Thyroid gland (tissue), 4 donors: ENCODE data around the gene DOC2A. TPM values are rescaled to one million over a fixed set of nuclear protein-coding genes. Genes with fewer than 3 reads are reported as not detected.

Experiments
- DNase-seq, 2 donors: peaks; one replicate each; pipeline ENCODE4 v3.0.0-alpha.2; 2019
- H3K27ac ChIP-seq, 3 donors: fragments of 200-600 bp; sonication (generic); 1 replicate in 2 of 3; 2 replicates in 1 of 3; pipeline ENCODE4 v1.5.1; 2016 to 2019; ENCODE audit warnings: mild to moderate bottlenecking in 1 of 3, moderate library complexity in 1 of 3
- H3K27me3 ChIP-seq: fragments of 200-600 bp; sonication (generic); one replicate; pipeline ENCODE4 v1.5.1; 2019
- H3K36me3 ChIP-seq, 2 donors: fragments of 200-600 bp; sonication (generic); one replicate each; pipeline ENCODE4 v1.5.1; 2016 to 2019
- H3K4me1 ChIP-seq, 2 donors: fragments of 200-600 bp; sonication (generic); one replicate each; pipeline ENCODE4 v1.5.1; 2017 to 2019
- H3K4me3 ChIP-seq, 3 donors: fragments of 200-600 bp; sonication (generic); replicated peaks in 1 of 3; 1 replicate in 2 of 3; 2 replicates in 1 of 3; pipeline ENCODE4 v1.5.1; 2016; ENCODE audit warnings: mild to moderate bottlenecking in 1 of 3
- H3K9me3 ChIP-seq: fragments of 200-600 bp; sonication (generic); one replicate; pipeline ENCODE4 v1.5.1; 2017
- POLR2A ChIP-seq, 2 donors: fragments of 450-650 bp; IDR thresholded peaks; one replicate each; pipeline ENCODE4 v1.6.1; 2017; ENCODE audit warnings: antibody characterized with exemption in 2 of 2, mild to moderate bottlenecking in 2 of 2, moderate library complexity in 1 of 2
- WGBS, 2 donors: methylation state at CpG; one replicate each; pipeline ENCODE4 v1.1.5; 2017; 5-methylcytosine and 5-hydroxymethylcytosine counted together
- intact Hi-C: fragments of 100-400 bp; cut with DNase I; formaldehyde crosslinking; loops from one replicate; pipeline ENCODE4 v1.15.1; 2023
- total RNA-seq, 4 donors: library from RNA; depleted of rRNA; stranded (reverse); fragments of >200 nt; gene quantifications; one replicate each; pipeline ENCODE4 v1.2.3, GENCODE V29; 2016
- TF ChIP-seq, protein P1 (sequence below), 6 experiments: fragments of 200-600 bp in 3 of 6; fragments of 450-650 bp in 3 of 6; sonication (generic) in 3 of 6; IDR thresholded peaks; one replicate each; pipeline ENCODE4 v1.5.1; 2016 to 2019; ENCODE audit warnings: antibody characterized with exemption in 6 of 6, mild to moderate bottlenecking in 2 of 6, inconsistent platforms in 1 of 6, moderate library complexity in 1 of 6

The DOC2A gene
- total RNA-seq, 4 donors from 2014 or later = 0.22 to 1.2 (median 0.94) TPM; not detected in 1

GRCh38 chr16:29990883-29991570, 19.8 kb downstream of the DOC2A start:
- no peak for TF ChIP-seq POLR2A (IDR thresholded peaks at IDR 0.05)
- DNase-seq = no peak
- Histone ChIP-seq H3K4me3 (no peak overlapping the region), H3K4me1 (peaks cover 7 to 10% of the 10 kb centered on the region in 2 donors), H3K9me3 (no peaks in the 10 kb centered on the region), H3K36me3 (peaks cover 40 to 42% of the 10 kb centered on the region in 2 donors), H3K27me3 (no peaks in the 10 kb centered on the region), H3K27ac (no peak overlapping the region)
- 91 to 93% methylated on average over 8 to 27 of the region's 35 CpGs for WGBS, 2 donors
- intact Hi-C loops = no loop called here

GRCh38 chr16:29990034-29990433, 20.8 kb downstream of the DOC2A start:
- H3K9me3 ChIP-seq = no peaks in the 10 kb centered on the region
- no peaks in the 10 kb centered on the region for H3K27me3 ChIP-seq
- intact Hi-C loops = no loop called here
- no peak for TF ChIP-seq POLR2A (IDR thresholded peaks at IDR 0.05)
- TF ChIP-seq, protein P1, sequence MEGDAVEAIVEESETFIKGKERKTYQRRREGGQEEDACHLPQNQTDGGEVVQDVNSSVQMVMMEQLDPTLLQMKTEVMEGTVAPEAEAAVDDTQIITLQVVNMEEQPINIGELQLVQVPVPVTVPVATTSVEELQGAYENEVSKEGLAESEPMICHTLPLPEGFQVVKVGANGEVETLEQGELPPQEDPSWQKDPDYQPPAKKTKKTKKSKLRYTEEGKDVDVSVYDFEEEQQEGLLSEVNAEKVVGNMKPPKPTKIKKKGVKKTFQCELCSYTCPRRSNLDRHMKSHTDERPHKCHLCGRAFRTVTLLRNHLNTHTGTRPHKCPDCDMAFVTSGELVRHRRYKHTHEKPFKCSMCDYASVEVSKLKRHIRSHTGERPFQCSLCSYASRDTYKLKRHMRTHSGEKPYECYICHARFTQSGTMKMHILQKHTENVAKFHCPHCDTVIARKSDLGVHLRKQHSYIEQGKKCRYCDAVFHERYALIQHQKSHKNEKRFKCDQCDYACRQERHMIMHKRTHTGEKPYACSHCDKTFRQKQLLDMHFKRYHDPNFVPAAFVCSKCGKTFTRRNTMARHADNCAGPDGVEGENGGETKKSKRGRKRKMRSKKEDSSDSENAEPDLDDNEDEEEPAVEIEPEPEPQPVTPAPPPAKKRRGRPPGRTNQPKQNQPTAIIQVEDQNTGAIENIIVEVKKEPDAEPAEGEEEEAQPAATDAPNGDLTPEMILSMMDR (IDR thresholded peaks at IDR 0.05) = no peak
- no peak overlapping the region for H3K4me3 ChIP-seq
- peaks cover 50 to 52% of the 10 kb centered on the region in 2 donors for H3K36me3 ChIP-seq
- no peak for DNase-seq
- 95 to 96% methylated on average over 2 of the region's 2 CpGs for WGBS, 2 donors
- peaks cover 7% of the 10 kb centered on the region in 2 donors for H3K4me1 ChIP-seq
- no peak overlapping the region for H3K27ac ChIP-seq

- Histone ChIP-seq H3K36me3 (peaks cover 56 to 60% of the 10 kb centered on the region in 2 donors), H3K4me3 (no peak overlapping the region), H3K27me3 (no peaks in the 10 kb centered on the region), H3K9me3 (no peaks in the 10 kb centered on the region), H3K27ac (no peak overlapping the region), H3K4me1 (no peaks in the 10 kb centered on the region)
- TF ChIP-seq, protein P1 (IDR thresholded peaks at IDR 0.05) = no peak
- TF ChIP-seq POLR2A (IDR thresholded peaks at IDR 0.05) = no peak
- no peak for DNase-seq
- WGBS, 2 donors = 83 to 87% methylated on average over 23 of the region's 23 CpGs
- intact Hi-C loops = no loop called here
Observed at GRCh38 chr16:29989111-29989858, 21.5 kb downstream of the DOC2A start.

DNA sequence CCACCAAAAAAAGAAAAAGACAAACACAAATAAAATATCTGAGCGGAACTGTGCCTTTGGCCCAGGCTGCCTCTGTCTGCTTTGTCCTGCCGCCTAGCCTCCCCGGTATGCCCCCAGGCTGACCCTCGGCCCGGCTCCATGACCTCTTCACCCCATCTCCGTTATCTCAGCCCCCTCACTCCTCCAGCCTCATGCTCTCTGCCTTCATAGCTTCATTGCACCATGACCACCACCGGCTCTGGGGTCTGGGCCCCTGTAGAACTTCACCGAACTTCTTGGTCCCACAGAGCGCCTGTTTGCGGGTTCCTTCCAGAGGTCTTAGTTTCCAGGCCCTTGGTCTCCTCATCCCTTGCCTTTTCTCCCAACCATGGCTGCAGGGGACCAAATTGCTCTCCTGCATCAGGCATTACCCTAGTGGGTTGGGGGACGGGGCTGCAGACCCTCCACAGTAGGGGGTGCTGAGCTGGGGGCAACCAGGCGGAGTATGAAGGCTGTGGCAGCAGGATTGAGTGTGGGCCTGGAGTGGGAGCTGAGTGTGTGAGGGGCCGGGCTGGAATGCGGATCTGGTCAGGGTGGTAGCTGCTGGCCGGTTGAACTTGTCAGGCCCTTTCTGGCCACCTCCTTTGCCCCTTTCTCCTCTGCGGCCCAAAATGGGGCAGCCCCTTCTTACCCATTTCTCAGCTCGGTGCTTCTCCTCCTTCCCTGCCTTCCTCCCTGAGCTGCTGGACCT, 22.3 kb downstream of the DOC2A start:
- H3K36me3 ChIP-seq = peaks cover 64 to 68% of the 10 kb centered on the region in 2 donors
- H3K27me3 ChIP-seq = no peaks in the 10 kb centered on the region
- no peak overlapping the region for H3K4me3 ChIP-seq
- intact Hi-C loops = no loop called here
- no peak for TF ChIP-seq POLR2A (IDR thresholded peaks at IDR 0.05)
- TF ChIP-seq, protein P1 (IDR thresholded peaks at IDR 0.05) = no peak
- no peaks in the 10 kb centered on the region for H3K9me3 ChIP-seq
- DNase-seq = no peak
- 91 to 93% methylated on average over 17 of the region's 17 CpGs for WGBS, 2 donors
- no peak overlapping the region for H3K27ac ChIP-seq
- H3K4me1 ChIP-seq = no peaks in the 10 kb centered on the region

DNA sequence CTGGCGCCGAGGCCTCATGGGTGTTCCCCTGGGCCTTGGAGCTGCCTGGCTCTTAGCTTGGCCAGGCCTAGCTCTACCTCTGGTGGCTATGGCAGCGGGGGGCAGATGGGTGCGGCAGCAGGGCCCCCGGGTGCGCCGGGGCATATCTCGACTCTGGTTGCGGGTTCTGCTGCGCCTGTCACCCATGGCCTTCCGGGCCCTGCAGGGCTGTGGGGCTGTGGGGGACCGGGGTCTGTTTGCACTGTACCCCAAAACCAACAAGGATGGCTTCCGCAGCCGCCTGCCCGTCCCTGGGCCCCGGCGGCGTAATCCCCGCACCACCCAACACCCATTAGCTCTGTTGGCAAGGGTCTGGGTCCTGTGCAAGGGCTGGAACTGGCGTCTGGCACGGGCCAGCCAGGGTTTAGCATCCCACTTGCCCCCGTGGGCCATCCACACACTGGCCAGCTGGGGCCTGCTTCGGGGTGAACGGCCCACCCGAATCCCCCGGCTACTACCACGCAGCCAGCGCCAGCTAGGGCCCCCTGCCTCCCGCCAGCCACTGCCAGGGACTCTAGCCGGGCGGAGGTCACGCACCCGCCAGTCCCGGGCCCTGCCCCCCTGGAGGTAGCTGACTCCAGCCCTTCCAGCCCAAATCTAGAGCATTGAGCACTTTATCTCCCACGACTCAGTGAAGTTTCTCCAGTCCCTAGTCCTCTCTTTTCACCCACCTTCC, 23.3 kb downstream of the DOC2A start:
- Histone ChIP-seq H3K36me3 (peaks cover 73 to 77% of the 10 kb centered on the region in 2 donors), H3K4me1 (no peaks in the 10 kb centered on the region), H3K9me3 (no peaks in the 10 kb centered on the region), H3K27me3 (no peaks in the 10 kb centered on the region), H3K27ac (no peak overlapping the region), H3K4me3 (no peak overlapping the region)
- intact Hi-C loops = no loop called here
- TF ChIP-seq, protein P1 (IDR thresholded peaks at IDR 0.05) = no peak
- TF ChIP-seq POLR2A (IDR thresholded peaks at IDR 0.05) = no peak
- DNase-seq = no peak
- WGBS, 2 donors = 90 to 95% methylated on average over 12 to 16 of the region's 35 CpGs
